Heart left ventricle (tissue), 16 donors: Measurements from ENCODE around the gene PGM2. TPM values are rescaled to one million over a fixed set of nuclear protein-coding genes. Genes with fewer than 3 reads are reported as not detected.
A peak's percentile ranks its signal among the peaks of the same experiment; 100 is the strongest.

Experiments
- ATAC-seq, 4 donors: fragments of 200-7000 bp; cut with Tn5 transposase; one replicate each; pipeline ENCODE4 v1.9.1; 2020 to 2022; ENCODE audit warnings: moderate library complexity in 4 of 4, mild to moderate bottlenecking in 3 of 4, moderate number of reproducible peaks in 1 of 4
- DNase-seq, 5 donors: peaks; one replicate each; pipeline ENCODE4 v3.0.0-alpha.2; 2020
- H3K27ac ChIP-seq, 12 donors: fragments of 200-600 bp; sonication (generic) in 4 of 12; one replicate each; pipeline versions ENCODE4 v1.5.0 to v1.8.0; 2016 to 2022; ENCODE audit warnings: mild to moderate bottlenecking in 2 of 12
- H3K27me3 ChIP-seq, 9 donors: fragments of 200-600 bp; sonication (generic) in 2 of 9; one replicate each; pipeline versions ENCODE4 v1.5.1 to v1.8.0; 2016 to 2022; ENCODE audit warnings: mild to moderate bottlenecking in 3 of 9
- H3K36me3 ChIP-seq, 9 donors: fragments of 200-600 bp; sonication (generic) in 2 of 9; one replicate each; pipeline versions ENCODE4 v1.5.0 to v1.8.0; 2018 to 2022; ENCODE audit warnings: mild to moderate bottlenecking in 2 of 9
- H3K4me1 ChIP-seq, 12 donors: fragments of 200-600 bp; sonication (generic) in 4 of 12; one replicate each; pipeline versions ENCODE4 v1.5.0 to v1.8.0; 2016 to 2022; ENCODE audit warnings: mild to moderate bottlenecking in 3 of 12
- H3K4me3 ChIP-seq, 12 donors: fragments of 200-600 bp; sonication (generic) in 4 of 12; one replicate each; pipeline versions ENCODE4 v1.5.0 to v1.8.0; 2017 to 2022; ENCODE audit warnings: mild to moderate bottlenecking in 9 of 12, moderate library complexity in 4 of 12
- H3K9me3 ChIP-seq, 12 donors: fragments of 200-600 bp; sonication (generic) in 4 of 12; one replicate each; pipeline versions ENCODE4 v1.5.0 to v1.8.0; 2016 to 2022; ENCODE audit warnings: mild to moderate bottlenecking in 1 of 12
- POLR2A ChIP-seq, 2 donors: fragments of 450-650 bp; IDR thresholded peaks; one replicate each; pipeline ENCODE4 v1.6.1; 2017; ENCODE audit warnings: antibody characterized with exemption in 2 of 2, mild to moderate bottlenecking in 2 of 2, moderate library complexity in 2 of 2
- WGBS, 4 donors: extraction: QIAGEN DNeasy Blood & Tissue Kit in 2 of 4; methylation state at CpG; one replicate each; pipeline versions ENCODE4 v1.1.5 to v1.1.7; 2013 to 2018; 5-methylcytosine and 5-hydroxymethylcytosine counted together
- intact Hi-C, 10 donors: fragments of 100-400 bp; cut with DNase I; formaldehyde crosslinking; loops; one replicate each; pipeline versions ENCODE4 v1.11.1 to v1.14.2; 2022
- polyA plus RNA-seq, 2 donors: library from polyadenylated mRNA; stranded (reverse); fragments of 200-250 nt; gene quantifications; one replicate each; pipeline ENCODE4 v1.2.3, GENCODE V29; 2013
- total RNA-seq, 9 donors: library from RNA; depleted of rRNA in 2 of 9; stranded (reverse); fragments of >200 nt in 2 of 9; fragmentation: NEBNext Ultra II Directional in 3 of 9; extraction: Animal tissue kit (Norgen Biotek cat#: 25700) in 3 of 9; gene quantifications; one replicate each; pipeline versions ENCODE4 v1.1.0 to v1.2.4, GENCODE V29; 2016 to 2023
- TF ChIP-seq, protein P1 (sequence below), 12 donors: fragments of 200-600 bp; sonication (generic) in 4 of 12; IDR thresholded peaks; one replicate each; pipeline versions ENCODE4 v1.5.0 to v1.8.0; 2018 to 2022; ENCODE audit warnings: antibody characterized with exemption in 12 of 12, mild to moderate bottlenecking in 5 of 12
- donor health status: ischemic (EF 13 %, LVEDD 7.1; RV severe dilation, severe dysfunction).
- donor health status: healthy with polysubstance abuse.
- donor health status: DM: no; HTN: yes; CAD: no.
- donor health status: DM: no; HTN: no; CAD: no.
- donor health status: ischemic (EF 25% LVEDD 6.9; RV normal size, moderate dysfunction).
- donor health status: ischemic (EF 25% LVEDD 5.7; RV mildly dilated, moderate dysfunction).
- donor health status: healthy.
- donor health status: DM: yes; HTN: yes; CAD: no.
- donor health status: ischemic (EF 35%, LVEDD 5.7; RV mildly dilated, moderate dysfunction).
- donor health status: nonischemic (EF 11% LVEDD 7.7; RV severe dilation, severe dysfunction).
- donor health status: DM: yes; HTN: yes; CAD: no.
- donor health status: PGD.
- donor health status: ischemic (EF 29% LVEDD 5.4; RV normal size, mild dysfunction).
- donor health status: nonischemic (EF 23%, LVEDD 6.1; RV moderate dilation, normal function).

Gene PGM2
- total and polyA plus RNA-seq, 11 donors, result 3.3 to 18.4 (median 8.5) TPM

DNA sequence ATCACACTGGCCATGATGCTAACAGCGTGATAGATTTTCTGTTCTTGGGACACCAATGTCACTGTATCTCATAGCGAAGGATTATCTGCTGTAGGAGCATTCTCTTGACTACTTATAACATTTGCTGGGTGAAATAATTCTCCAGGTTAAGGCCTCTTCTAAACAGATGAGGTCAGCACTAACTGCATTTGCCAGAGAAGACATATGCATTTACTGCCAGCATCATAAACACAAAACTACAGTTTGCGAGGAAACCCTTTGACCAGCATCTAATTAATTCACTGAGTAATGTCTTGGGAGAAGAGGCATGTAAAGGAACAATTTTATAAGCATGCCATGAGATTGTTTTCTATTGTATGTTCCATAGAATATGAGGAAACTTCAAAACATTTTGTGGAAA is 78.3 kb downstream of the PGM2 start:
- no peak overlapping the region for H3K4me3 ChIP-seq
- H3K4me1 ChIP-seq, result peaks cover 0 to 43% (median 25%) of the 10 kb centered on the region in 12 donors
- H3K27ac ChIP-seq, result no peak overlapping the region
- H3K36me3 ChIP-seq, result peaks cover 0 to 28% (median 4%) of the 10 kb centered on the region in 9 donors
- WGBS, 4 donors, result 90 to 98% (median 95%) methylated on average over 3 of the region's 3 CpGs
- no peak for TF ChIP-seq POLR2A (IDR thresholded peaks at IDR 0.05)
- TF ChIP-seq, protein P1, sequence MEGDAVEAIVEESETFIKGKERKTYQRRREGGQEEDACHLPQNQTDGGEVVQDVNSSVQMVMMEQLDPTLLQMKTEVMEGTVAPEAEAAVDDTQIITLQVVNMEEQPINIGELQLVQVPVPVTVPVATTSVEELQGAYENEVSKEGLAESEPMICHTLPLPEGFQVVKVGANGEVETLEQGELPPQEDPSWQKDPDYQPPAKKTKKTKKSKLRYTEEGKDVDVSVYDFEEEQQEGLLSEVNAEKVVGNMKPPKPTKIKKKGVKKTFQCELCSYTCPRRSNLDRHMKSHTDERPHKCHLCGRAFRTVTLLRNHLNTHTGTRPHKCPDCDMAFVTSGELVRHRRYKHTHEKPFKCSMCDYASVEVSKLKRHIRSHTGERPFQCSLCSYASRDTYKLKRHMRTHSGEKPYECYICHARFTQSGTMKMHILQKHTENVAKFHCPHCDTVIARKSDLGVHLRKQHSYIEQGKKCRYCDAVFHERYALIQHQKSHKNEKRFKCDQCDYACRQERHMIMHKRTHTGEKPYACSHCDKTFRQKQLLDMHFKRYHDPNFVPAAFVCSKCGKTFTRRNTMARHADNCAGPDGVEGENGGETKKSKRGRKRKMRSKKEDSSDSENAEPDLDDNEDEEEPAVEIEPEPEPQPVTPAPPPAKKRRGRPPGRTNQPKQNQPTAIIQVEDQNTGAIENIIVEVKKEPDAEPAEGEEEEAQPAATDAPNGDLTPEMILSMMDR (IDR thresholded peaks at IDR 0.05), result no peak
- ATAC-seq (no peak), DNase-seq (no peak)
- intact Hi-C loops, result loop anchor here in 2 of 10 donors (5.0 kb wide), 1 partner anchor 72 kb away; no protein-coding TSS in a partner anchor
- H3K27me3 ChIP-seq, result no peaks in the 10 kb centered on the region
- no peaks in the 10 kb centered on the region for H3K9me3 ChIP-seq

DNA sequence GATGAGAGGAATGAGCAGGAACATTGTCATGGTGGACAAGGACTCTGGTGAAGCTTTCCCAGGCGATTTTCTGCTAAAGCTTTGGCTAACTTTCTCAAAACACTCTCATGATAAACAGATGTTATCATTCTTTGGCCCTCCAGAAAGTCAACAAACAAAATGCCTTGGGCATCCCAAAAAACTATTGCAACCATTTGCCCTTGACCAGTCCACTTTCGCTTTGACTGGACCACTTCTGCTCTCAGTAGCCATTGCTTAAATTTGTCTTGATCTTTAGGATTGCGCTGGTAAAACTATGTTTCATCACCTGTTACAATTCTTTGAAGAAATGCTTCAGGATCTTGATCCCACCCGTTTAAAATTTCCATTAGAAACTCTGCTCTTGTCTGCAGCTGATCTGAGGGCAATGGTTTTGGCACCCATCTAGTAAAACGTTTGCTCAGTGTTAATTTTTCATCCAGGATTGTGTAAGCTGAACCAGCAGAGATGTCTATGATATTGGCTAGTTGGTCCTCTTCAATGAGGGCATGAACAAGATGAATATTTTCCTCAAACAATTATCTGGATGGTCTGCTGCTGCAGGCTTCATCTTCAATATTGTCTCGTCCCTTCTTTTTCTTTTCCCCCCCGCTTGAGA is 79.2 kb downstream of the PGM2 start:
- WGBS, 4 donors, result 80 to 85% (median 83%) methylated on average over 7 of the region's 7 CpGs
- DNase-seq (no peak), ATAC-seq (no peak)
- TF ChIP-seq, protein P1 (IDR thresholded peaks at IDR 0.05), result no peak
- no peak for TF ChIP-seq POLR2A (IDR thresholded peaks at IDR 0.05)
- Histone ChIP-seq H3K4me3 (no peak overlapping the region), H3K9me3 (no peaks in the 10 kb centered on the region), H3K4me1 (peaks cover 0 to 43% (median 25%) of the 10 kb centered on the region in 12 donors), H3K36me3 (peaks cover 0 to 28% (median 4%) of the 10 kb centered on the region in 9 donors), H3K27me3 (no peaks in the 10 kb centered on the region), H3K27ac (no peak overlapping the region)
- intact Hi-C loops, result loop anchor here in 2 of 10 donors (5.0 kb wide), 1 partner anchor 72 kb away; no protein-coding TSS in a partner anchor

DNA sequence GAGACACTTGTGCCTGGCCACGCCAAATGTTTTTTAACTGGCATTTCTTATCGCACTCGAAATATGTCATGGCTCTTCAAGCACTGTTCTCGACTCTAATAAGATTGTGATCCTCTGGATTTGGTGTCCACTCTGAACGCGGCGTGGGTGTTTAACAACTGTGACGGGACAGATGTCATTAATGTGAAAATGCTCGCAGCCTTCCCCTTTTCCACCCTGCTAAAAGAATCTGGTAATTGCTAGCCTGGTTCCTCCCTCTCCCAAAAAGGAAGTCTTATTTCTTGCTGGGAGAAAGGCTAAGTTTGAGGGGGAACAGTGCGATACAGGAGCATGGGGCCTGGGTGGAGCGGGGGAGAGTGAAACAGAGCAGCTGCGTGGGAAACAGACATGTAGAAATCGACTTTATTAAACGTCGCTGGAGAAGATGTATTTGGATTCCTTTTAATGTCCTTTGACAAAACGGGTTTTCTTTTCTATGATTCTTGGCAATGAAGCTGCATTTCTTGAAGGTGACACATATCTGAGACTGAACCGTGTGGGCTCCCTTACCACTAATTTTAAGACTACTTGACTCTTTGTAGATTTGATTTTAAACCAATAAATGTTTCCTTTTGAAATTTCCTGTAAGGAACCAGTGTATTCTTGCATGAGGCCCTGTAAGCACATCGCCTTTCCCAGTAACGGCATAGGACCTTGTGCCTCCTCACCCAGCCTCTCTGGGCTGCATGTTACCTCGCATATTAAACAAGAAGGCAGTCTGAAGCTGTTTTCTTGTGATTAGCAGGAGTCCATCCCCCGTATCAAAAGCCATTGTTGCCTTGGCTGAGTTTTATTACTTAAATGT is 82.2 kb downstream of the PGM2 start:
- 39 to 48% (median 45%) methylated on average over 21 of the region's 21 CpGs for WGBS, 4 donors
- no peaks in the 10 kb centered on the region for H3K27me3 ChIP-seq
- peak overlapping the region in 9 of 12 donors; percentile 12 to 44 (median 27) for H3K4me3 ChIP-seq
- peak in 2 of 5 donors; percentile 27 to 50 for DNase-seq
- intact Hi-C loops, result loop anchor here in 2 of 10 donors (5.0 kb wide), 1 partner anchor 69 kb away; no protein-coding TSS in a partner anchor
- TF ChIP-seq POLR2A (IDR thresholded peaks at IDR 0.05), result no peak
- TF ChIP-seq, protein P1 (IDR thresholded peaks at IDR 0.05), result no peak
- peak overlapping the region; percentile 73 to 90 (median 80) for H3K27ac ChIP-seq
- no peaks in the 10 kb centered on the region for H3K9me3 ChIP-seq
- ATAC-seq, result peak; percentile 43 to 74 (median 68)
- peaks cover 0 to 2% (median 0%) of the 10 kb centered on the region in 9 donors for H3K36me3 ChIP-seq
- peaks cover 0 to 50% (median 25%) of the 10 kb centered on the region in 12 donors for H3K4me1 ChIP-seq
